HEK293T (cell line): Measurements from ENCODE around the gene APMAP.

ENCODE experiments used
- ARNT ChIP-seq: fragments of 450-650 bp; IDR thresholded peaks from 2 replicates; pipeline ENCODE4 v1.6.1; 2017; ENCODE audit warnings: mild to moderate bottlenecking
- BHLHE40 ChIP-seq: fragments of 450-650 bp; IDR thresholded peaks from 2 replicates; pipeline ENCODE4 v1.6.1; 2016; ENCODE audit warnings: mild to moderate bottlenecking, moderate library complexity, borderline replicate concordance
- FOXM1 ChIP-seq: fragments of 450-650 bp; IDR thresholded peaks from 2 replicates; pipeline ENCODE4 v1.6.1; 2017; ENCODE audit warnings: mild to moderate bottlenecking, borderline replicate concordance
- TARDBP ChIP-seq: fragments of 450-650 bp; IDR thresholded peaks from 2 replicates; pipeline ENCODE4 v1.6.1; 2016
- ZNF384 ChIP-seq: fragments of 450-650 bp; IDR thresholded peaks from 2 replicates; pipeline ENCODE4 v1.6.1; 2016

DNA sequence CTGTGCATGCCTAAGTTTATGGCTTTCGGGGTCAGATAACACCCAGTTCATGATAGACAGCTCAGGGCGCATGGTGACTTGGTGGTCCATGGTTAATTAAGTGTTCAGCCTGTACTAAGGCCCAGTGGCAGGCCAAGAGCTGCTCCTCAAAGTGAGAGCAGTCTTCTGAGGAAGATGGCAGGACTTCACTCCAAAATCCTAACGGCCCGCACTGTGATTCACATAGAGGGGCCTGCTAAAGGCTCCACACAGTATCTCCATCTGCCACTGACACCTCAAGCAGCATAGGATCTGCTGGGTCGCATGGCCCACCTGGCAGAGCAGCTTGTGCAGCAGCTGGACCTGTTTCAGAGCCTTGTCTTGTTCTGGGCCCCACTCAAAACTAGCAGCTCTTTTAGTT lies 54.1 kb downstream of the APMAP start:
- TF ChIP-seq ARNT (no peak), BHLHE40 (no peak), FOXM1 (no peak), TARDBP (no peak), ZNF384 (no peak)
